Testis (tissue), 2 donors: ENCODE results near the gene KLHDC10.

Experiments used
- POLR2A ChIP-seq: fragments of 450-650 bp; IDR thresholded peaks from one replicate; pipeline ENCODE4 v1.6.1; 2017; ENCODE audit warnings: antibody characterized with exemption, mild to moderate bottlenecking, moderate library complexity
- TF ChIP-seq, protein P1 (sequence below), 3 experiments: fragments of 450-650 bp in 2 of 3; fragments of 200-600 bp in 1 of 3; sonication (generic) in 1 of 3; IDR thresholded peaks; one replicate each; pipeline ENCODE4 v1.5.1; 2016 to 2019; ENCODE audit warnings: antibody characterized with exemption in 3 of 3, mild to moderate bottlenecking in 2 of 3, moderate library complexity in 1 of 3

GRCh38 chr7:130133029-130133782, 62.9 kb downstream of the KLHDC10 start:
- TF ChIP-seq, protein P1, sequence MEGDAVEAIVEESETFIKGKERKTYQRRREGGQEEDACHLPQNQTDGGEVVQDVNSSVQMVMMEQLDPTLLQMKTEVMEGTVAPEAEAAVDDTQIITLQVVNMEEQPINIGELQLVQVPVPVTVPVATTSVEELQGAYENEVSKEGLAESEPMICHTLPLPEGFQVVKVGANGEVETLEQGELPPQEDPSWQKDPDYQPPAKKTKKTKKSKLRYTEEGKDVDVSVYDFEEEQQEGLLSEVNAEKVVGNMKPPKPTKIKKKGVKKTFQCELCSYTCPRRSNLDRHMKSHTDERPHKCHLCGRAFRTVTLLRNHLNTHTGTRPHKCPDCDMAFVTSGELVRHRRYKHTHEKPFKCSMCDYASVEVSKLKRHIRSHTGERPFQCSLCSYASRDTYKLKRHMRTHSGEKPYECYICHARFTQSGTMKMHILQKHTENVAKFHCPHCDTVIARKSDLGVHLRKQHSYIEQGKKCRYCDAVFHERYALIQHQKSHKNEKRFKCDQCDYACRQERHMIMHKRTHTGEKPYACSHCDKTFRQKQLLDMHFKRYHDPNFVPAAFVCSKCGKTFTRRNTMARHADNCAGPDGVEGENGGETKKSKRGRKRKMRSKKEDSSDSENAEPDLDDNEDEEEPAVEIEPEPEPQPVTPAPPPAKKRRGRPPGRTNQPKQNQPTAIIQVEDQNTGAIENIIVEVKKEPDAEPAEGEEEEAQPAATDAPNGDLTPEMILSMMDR (IDR thresholded peaks at IDR 0.05), result no peak
- no peak for TF ChIP-seq POLR2A
